ENCODE measurements around the gene PLOD1. TPM values are rescaled to one million over a fixed set of nuclear protein-coding genes. Genes with fewer than 3 reads are reported as not detected.

The PLOD1 gene
- total RNA-seq, 2 donors from 2014 or later = 73.6 to 80.2 TPM

- Histone ChIP-seq H3K9me3 (no peaks in the 10 kb centered on the region), H3K4me3 (no peak overlapping the region), H3K4me1 (replicated peaks) (peaks cover 8% of the 10 kb centered on the region), H3K36me3 (no peaks in the 10 kb centered on the region), H3K27ac (no peak overlapping the region), H3K27me3 (replicated peaks; ENCODE audit: insufficient read depth) (no peaks in the 10 kb centered on the region)
- TF ChIP-seq POLR2A (IDR thresholded peaks at IDR 0.05) = no peak
- no peak for TF ChIP-seq POLR2AphosphoS5 (IDR thresholded peaks at IDR 0.05)
- no peak for TF ChIP-seq CTCF (IDR thresholded peaks at IDR 0.05)
- DNase-seq (ENCODE audit: low spot score) = no peak
- WGBS = 80% methylated on average over 7 of the region's 7 CpGs
- intact Hi-C loops (cut with DNase I) = no loop called here
These were observed 51.3 kb downstream of the PLOD1 start for GRCh38 chr1:11985851-11986250.

GRCh38 chr1:11989669-11990068, 55.2 kb downstream of the PLOD1 start:
- Histone ChIP-seq H3K27me3 (replicated peaks; ENCODE audit: insufficient read depth) (no peaks in the 10 kb centered on the region), H3K27ac (peak overlapping the region; percentile 55 to 58), H3K9me3 (no peaks in the 10 kb centered on the region), H3K36me3 (no peaks in the 10 kb centered on the region), H3K4me1 (replicated peaks) (no peaks in the 10 kb centered on the region), H3K4me3 (no peak overlapping the region)
- intact Hi-C loops (cut with DNase I) = no loop called here
- no peak for TF ChIP-seq POLR2AphosphoS5 (IDR thresholded peaks at IDR 0.05)
- no peak for DNase-seq (ENCODE audit: low spot score)
- 93% methylated on average over 7 of the region's 7 CpGs for WGBS

- Histone ChIP-seq H3K4me3 (no peak overlapping the region), H3K9me3 (no peaks in the 10 kb centered on the region), H3K27me3 (replicated peaks; ENCODE audit: insufficient read depth) (no peaks in the 10 kb centered on the region), H3K36me3 (no peaks in the 10 kb centered on the region), H3K27ac (peak overlapping the region; percentile 62 to 66), H3K4me1 (replicated peaks) (no peaks in the 10 kb centered on the region)
- WGBS = 82% methylated on average over 10 of the region's 10 CpGs
- no peak for DNase-seq (ENCODE audit: low spot score)
- intact Hi-C loops (cut with DNase I) = no loop called here
- TF ChIP-seq POLR2AphosphoS5 (IDR thresholded peaks at IDR 0.05) (peak; percentile 49), CTCF (IDR thresholded peaks at IDR 0.05) (no peak)
These were observed 56.0 kb downstream of the PLOD1 start for GRCh38 chr1:11990303-11991032.

GRCh38 chr1:11991969-11992676, 57.6 kb downstream of the PLOD1 start:
- no peaks in the 10 kb centered on the region for H3K27me3 ChIP-seq (replicated peaks; ENCODE audit: insufficient read depth)
- WGBS = 73% methylated on average over 16 of the region's 16 CpGs
- TF ChIP-seq POLR2AphosphoS5 (IDR thresholded peaks at IDR 0.05) (no peak), POLR2A (IDR thresholded peaks at IDR 0.05) (no peak), CTCF (IDR thresholded peaks at IDR 0.05) (no peak)
- peak overlapping the region; percentile 33 for H3K27ac ChIP-seq
- H3K4me1 ChIP-seq (replicated peaks) = no peaks in the 10 kb centered on the region
- H3K36me3 ChIP-seq = peaks cover 0 to 11% of the 10 kb centered on the region in 2 donors
- intact Hi-C loops (cut with DNase I) = no loop called here
- no peaks in the 10 kb centered on the region for H3K9me3 ChIP-seq
- DNase-seq (ENCODE audit: low spot score) = no peak
- H3K4me3 ChIP-seq = no peak overlapping the region

GRCh38 chr1:11997081-11997850, 62.7 kb downstream of the PLOD1 start:
- Histone ChIP-seq H3K9me3 (no peaks in the 10 kb centered on the region), H3K27me3 (replicated peaks; ENCODE audit: insufficient read depth) (no peaks in the 10 kb centered on the region), H3K27ac (no peak overlapping the region), H3K4me1 (replicated peaks) (no peaks in the 10 kb centered on the region), H3K36me3 (peaks cover 2 to 32% of the 10 kb centered on the region in 2 donors), H3K4me3 (no peak overlapping the region)
- DNase-seq (ENCODE audit: low spot score) = no peak
- TF ChIP-seq POLR2A (IDR thresholded peaks at IDR 0.05) (no peak), POLR2AphosphoS5 (IDR thresholded peaks at IDR 0.05) (no peak), CTCF (IDR thresholded peaks at IDR 0.05) (no peak)
- intact Hi-C loops (cut with DNase I) = no loop called here
- 86% methylated on average over 5 of the region's 5 CpGs for WGBS
